Parathyroid adenoma (tissue), 2 donors: ENCODE data around the gene MYO3B.

Experiments used
- H2AFZ ChIP-seq: fragments of 300-600 bp; sonication (generic); one replicate; pipeline ENCODE4 v1.7.0; 2017; ENCODE audit warnings: antibody characterized with exemption, mild to moderate bottlenecking
- H3K27ac ChIP-seq: fragments of 300-600 bp; sonication (generic); one replicate; pipeline ENCODE4 v1.7.0; 2017
- H3K27me3 ChIP-seq: fragments of 300-600 bp; sonication (generic); one replicate; pipeline ENCODE4 v1.7.0; 2017; ENCODE audit warnings: low read length; ENCODE audit not compliant: control insufficient read depth, insufficient read depth
- H3K36me3 ChIP-seq: fragments of 300-600 bp; sonication (generic); one replicate; pipeline ENCODE4 v1.7.0; 2017; ENCODE audit warnings: low read length; ENCODE audit not compliant: control insufficient read depth, insufficient read depth
- H3K4me1 ChIP-seq: fragments of 300-600 bp; sonication (generic); one replicate; pipeline ENCODE4 v1.7.0; 2017; ENCODE audit warnings: control low read depth
- H3K4me2 ChIP-seq: fragments of 300-600 bp; sonication (generic); one replicate; pipeline ENCODE4 v1.7.0; 2017; ENCODE audit warnings: low read length
- H3K4me3 ChIP-seq: fragments of 300-600 bp; sonication (generic); one replicate; pipeline ENCODE4 v1.7.0; 2017; ENCODE audit warnings: low read depth, low read length
- H3K79me2 ChIP-seq: fragments of 300-600 bp; sonication (generic); one replicate; pipeline ENCODE4 v1.7.0; 2017; ENCODE audit warnings: control low read depth
- H3K9ac ChIP-seq: fragments of 300-600 bp; sonication (generic); one replicate; pipeline ENCODE4 v1.7.0; 2017; ENCODE audit warnings: mild to moderate bottlenecking
- H3K9me3 ChIP-seq: fragments of 300-600 bp; sonication (generic); one replicate; pipeline ENCODE4 v1.7.0; 2017; ENCODE audit warnings: low read length; ENCODE audit not compliant: control insufficient read depth
- TF ChIP-seq, protein P1 (sequence below): fragments of 300-600 bp; sonication (generic); IDR thresholded peaks from one replicate; pipeline ENCODE4 v1.7.0; 2017; ENCODE audit warnings: antibody characterized with exemption, mild to moderate bottlenecking
- donor health status: primary hyperparathyroidism.

The MYO3B gene

DNA sequence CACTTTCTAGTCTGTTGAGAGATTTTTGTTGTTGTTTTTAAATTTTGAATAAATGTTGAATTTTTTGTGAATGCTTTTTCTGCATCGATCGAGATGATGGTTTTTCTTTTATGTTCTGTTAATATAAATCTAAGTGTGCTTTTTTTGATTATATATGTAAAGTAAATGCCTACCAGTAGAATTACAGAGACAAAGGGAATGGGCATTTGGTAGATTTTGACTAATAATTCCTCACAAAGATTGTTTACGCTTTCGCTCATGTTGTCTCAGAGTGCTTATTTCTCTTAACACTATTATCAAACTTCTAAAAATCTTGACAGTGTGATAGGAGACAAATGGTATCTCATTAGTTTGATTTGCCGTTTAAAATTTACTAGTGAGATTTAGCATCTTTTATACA, 3.7 kb downstream of the MYO3B start:
- TF ChIP-seq, protein P1, sequence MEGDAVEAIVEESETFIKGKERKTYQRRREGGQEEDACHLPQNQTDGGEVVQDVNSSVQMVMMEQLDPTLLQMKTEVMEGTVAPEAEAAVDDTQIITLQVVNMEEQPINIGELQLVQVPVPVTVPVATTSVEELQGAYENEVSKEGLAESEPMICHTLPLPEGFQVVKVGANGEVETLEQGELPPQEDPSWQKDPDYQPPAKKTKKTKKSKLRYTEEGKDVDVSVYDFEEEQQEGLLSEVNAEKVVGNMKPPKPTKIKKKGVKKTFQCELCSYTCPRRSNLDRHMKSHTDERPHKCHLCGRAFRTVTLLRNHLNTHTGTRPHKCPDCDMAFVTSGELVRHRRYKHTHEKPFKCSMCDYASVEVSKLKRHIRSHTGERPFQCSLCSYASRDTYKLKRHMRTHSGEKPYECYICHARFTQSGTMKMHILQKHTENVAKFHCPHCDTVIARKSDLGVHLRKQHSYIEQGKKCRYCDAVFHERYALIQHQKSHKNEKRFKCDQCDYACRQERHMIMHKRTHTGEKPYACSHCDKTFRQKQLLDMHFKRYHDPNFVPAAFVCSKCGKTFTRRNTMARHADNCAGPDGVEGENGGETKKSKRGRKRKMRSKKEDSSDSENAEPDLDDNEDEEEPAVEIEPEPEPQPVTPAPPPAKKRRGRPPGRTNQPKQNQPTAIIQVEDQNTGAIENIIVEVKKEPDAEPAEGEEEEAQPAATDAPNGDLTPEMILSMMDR: no peak
- peak overlapping the region; percentile 43 for H3K4me2 ChIP-seq
- H3K9ac ChIP-seq: no peak overlapping the region
- no peak overlapping the region for H3K27ac ChIP-seq
- H3K4me3 ChIP-seq: no peak overlapping the region
- no peaks in the 10 kb centered on the region for H3K36me3 ChIP-seq
- H2AFZ ChIP-seq: no peak overlapping the region
- H3K9me3 ChIP-seq: peaks cover 4% of the 10 kb centered on the region
- H3K4me1 ChIP-seq: no peaks in the 10 kb centered on the region
- no peaks in the 10 kb centered on the region for H3K79me2 ChIP-seq
- no peaks in the 10 kb centered on the region for H3K27me3 ChIP-seq

DNA sequence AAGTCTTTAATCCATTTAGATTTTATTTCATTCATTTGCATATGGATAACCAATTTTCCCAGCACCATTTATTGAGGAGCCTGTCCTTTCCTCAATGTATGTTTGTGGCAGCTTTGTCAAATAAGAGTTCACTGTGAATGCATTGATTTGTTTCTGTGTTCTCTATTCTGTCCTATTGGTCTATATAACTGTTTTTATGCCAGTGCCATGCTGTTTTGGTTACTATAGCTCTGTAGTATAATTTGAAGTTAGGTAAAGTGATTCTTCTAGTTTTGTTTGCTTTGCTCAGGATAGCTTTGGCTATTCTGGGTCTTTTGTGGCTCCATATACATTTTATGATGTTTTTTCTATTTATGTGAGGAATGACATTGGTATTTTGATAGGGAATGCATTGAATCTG, 7.4 kb downstream of the MYO3B start:
- Histone ChIP-seq H3K4me2 (no peak overlapping the region), H3K4me3 (no peak overlapping the region), H3K79me2 (no peaks in the 10 kb centered on the region), H3K27me3 (no peaks in the 10 kb centered on the region), H3K9me3 (peaks cover 4% of the 10 kb centered on the region), H3K36me3 (no peaks in the 10 kb centered on the region), H3K27ac (no peak overlapping the region), H2AFZ (no peak overlapping the region), H3K4me1 (no peaks in the 10 kb centered on the region), H3K9ac (no peak overlapping the region)
- TF ChIP-seq, protein P1: no peak

DNA sequence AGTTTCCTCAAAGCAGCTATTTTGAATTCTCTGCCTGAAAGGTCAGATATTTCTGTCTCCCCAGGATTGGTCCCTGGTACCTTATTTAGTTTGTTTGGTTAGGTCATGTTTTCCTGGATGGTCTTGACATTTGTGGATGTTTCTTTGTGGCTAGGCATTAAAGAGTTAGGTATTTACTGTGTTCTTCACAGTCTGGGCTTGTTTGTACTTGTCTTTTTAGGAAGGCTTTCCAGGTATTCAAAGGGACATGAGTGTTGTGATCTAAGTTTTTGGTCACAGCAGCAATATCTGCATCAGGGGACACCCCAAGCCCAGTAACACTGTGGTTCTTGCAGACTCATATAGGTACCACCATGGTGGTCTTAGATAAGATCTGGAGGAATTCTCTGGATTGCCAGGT, 11.8 kb downstream of the MYO3B start:
- Histone ChIP-seq H3K4me3 (no peak overlapping the region), H3K9me3 (peaks cover 4% of the 10 kb centered on the region), H3K4me2 (no peak overlapping the region), H3K36me3 (no peaks in the 10 kb centered on the region), H3K27ac (no peak overlapping the region), H2AFZ (no peak overlapping the region), H3K9ac (no peak overlapping the region), H3K79me2 (no peaks in the 10 kb centered on the region), H3K4me1 (no peaks in the 10 kb centered on the region), H3K27me3 (no peaks in the 10 kb centered on the region)
- TF ChIP-seq, protein P1: no peak

DNA sequence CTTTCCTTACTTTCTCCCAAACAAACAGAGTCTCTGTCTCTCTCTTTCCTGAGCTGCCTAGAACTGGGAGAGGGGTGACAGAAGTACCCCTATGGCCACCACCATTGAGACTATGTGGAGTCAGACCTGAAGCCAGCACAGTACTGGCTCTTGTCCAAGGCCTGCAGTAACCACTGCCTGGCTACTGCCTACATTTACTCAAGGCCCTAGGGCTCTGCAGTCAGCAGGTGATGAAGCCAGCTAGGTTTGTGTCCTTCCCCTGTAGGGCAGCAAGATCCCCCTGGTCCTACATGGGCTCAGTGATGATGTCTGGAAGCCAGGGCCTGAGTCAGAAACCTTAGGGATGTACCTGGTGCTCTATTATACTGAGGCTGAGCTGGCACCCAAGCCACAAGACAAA, 12.2 kb downstream of the MYO3B start:
- Histone ChIP-seq H3K79me2 (no peaks in the 10 kb centered on the region), H2AFZ (no peak overlapping the region), H3K9ac (no peak overlapping the region), H3K4me2 (no peak overlapping the region), H3K36me3 (no peaks in the 10 kb centered on the region), H3K27ac (no peak overlapping the region), H3K9me3 (peaks cover under 1% of the 10 kb centered on the region), H3K27me3 (no peaks in the 10 kb centered on the region), H3K4me1 (no peaks in the 10 kb centered on the region), H3K4me3 (no peak overlapping the region)
- TF ChIP-seq, protein P1: no peak

DNA sequence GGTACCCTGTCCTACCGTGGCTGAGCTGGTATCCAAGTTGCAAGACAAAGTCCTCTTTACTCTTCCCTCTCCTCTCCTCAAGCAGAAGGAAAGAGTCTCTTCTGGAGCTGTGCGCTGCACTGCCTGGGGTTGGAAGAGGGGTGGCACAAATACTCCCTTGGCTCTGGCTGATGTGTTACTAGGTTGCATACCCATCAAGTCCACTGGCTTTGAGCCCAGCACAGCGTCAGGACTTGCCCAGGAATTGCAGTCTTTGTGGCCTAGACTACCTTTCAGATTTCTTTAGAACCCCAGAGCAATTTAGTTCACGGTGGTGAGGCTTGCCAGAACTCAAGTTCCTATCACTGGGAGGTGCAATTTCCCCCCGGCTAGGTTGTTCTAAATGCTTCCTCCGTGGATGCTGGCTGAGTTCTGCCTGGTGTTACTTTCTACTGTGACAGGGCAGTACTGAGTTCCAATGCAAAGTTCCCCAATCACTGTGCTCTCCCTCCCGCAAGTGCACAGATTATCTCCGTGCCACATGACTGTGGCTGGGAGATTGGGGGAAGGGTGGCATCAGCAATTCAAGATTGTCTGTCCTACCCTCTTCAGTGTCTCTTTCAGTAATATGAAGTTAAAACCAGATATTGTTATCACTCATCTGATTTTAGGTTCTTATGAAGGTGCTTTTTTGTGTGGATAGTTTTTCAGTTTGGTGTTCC, 13.4 kb downstream of the MYO3B start:
- no peaks in the 10 kb centered on the region for H3K9me3 ChIP-seq
- no peak overlapping the region for H3K4me3 ChIP-seq
- TF ChIP-seq, protein P1: no peak
- no peaks in the 10 kb centered on the region for H3K4me1 ChIP-seq
- H3K27ac ChIP-seq: no peak overlapping the region
- H3K79me2 ChIP-seq: no peaks in the 10 kb centered on the region
- H3K27me3 ChIP-seq: no peaks in the 10 kb centered on the region
- H3K36me3 ChIP-seq: no peaks in the 10 kb centered on the region
- no peak overlapping the region for H2AFZ ChIP-seq
- H3K9ac ChIP-seq: no peak overlapping the region
- no peak overlapping the region for H3K4me2 ChIP-seq
